ENCODE data around the gene NVL. TPM values are rescaled to one million over a fixed set of nuclear protein-coding genes. Genes with fewer than 3 reads are reported as not detected.
A peak's percentile ranks its signal among the peaks of the same experiment; 100 is the strongest.

NVL gene
- total and polyA plus RNA-seq, 10 donors = 23.3 to 61.9 (median 35.0) TPM

DNA sequence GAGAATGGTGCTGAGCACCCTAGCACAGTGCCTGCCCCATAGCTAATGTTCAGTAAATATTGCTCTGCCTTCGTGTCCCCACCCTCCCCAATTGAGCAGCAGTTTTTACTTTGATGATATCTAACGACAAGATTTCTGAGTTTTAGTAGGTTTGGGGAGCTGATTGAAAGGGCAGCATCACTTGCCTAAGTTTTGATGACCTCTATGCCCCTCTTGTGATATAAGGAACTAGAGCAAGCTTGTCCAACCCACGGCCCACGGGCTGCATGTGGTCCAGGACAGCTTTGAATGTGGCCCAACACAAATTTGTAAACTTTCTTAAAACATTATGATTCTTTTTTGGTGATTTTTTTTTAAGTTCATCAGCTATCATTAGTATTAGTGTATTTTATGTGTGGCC, 28.3 kb upstream of the NVL start:
- peak; percentile 80 for DNase-seq
- Histone ChIP-seq H3K4me1 (peaks cover 10 to 57% (median 29%) of the 10 kb centered on the region in 6 donors), H3K27ac (peak overlapping the region in 7 of 8 donors; percentile 88 to 96 (median 93)), H3K9me3 (no peaks in the 10 kb centered on the region), H3K36me3 (peaks cover 0 to 31% (median 0%) of the 10 kb centered on the region in 6 donors), H3K27me3 (replicated peaks in 1 of 7) (no peaks in the 10 kb centered on the region), H3K4me3 (peak overlapping the region in 5 of 8 donors; percentile 84 to 98 (median 90))
- intact Hi-C loops (cut with DNase I; ENCODE audit: low total_unique reads) = no loop called here
- TF ChIP-seq POLR2A (IDR thresholded peaks at IDR 0.05) = no peak
- TF ChIP-seq, protein P1, sequence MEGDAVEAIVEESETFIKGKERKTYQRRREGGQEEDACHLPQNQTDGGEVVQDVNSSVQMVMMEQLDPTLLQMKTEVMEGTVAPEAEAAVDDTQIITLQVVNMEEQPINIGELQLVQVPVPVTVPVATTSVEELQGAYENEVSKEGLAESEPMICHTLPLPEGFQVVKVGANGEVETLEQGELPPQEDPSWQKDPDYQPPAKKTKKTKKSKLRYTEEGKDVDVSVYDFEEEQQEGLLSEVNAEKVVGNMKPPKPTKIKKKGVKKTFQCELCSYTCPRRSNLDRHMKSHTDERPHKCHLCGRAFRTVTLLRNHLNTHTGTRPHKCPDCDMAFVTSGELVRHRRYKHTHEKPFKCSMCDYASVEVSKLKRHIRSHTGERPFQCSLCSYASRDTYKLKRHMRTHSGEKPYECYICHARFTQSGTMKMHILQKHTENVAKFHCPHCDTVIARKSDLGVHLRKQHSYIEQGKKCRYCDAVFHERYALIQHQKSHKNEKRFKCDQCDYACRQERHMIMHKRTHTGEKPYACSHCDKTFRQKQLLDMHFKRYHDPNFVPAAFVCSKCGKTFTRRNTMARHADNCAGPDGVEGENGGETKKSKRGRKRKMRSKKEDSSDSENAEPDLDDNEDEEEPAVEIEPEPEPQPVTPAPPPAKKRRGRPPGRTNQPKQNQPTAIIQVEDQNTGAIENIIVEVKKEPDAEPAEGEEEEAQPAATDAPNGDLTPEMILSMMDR (IDR thresholded peaks at IDR 0.05 in 8 of 11, conservative IDR thresholded peaks at IDR 0.05 in 3 of 11) = no peak
- TF ChIP-seq POLR2AphosphoS5 (IDR thresholded peaks at IDR 0.05) = no peak
- WGBS, 5 donors = 48 to 72% (median 59%) methylated on average over 4 of the region's 4 CpGs

DNA sequence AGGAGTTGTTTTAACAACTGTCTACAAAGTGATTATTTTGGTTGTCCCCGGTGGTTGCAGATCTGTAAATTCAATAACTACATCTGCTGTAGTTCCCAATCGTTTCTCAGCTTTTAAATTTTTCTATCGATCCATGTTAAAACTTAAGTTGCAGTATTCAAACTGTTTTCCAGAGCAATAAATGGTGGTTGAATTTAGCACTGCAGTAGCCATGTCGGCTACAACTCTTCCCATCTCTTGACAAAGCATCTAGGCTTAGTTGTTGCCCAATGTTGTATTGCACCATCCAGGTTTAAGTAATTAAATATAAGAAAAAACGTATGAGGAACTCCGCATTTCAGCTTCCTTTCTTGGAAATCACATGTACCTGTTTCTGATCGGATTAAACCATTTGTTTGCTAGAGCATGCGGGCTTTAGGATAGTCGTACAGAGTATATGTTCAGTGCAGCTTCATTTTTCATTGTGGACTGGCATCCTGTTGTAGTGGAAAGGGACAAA, 27.7 kb upstream of the NVL start:
- intact Hi-C loops (cut with DNase I; ENCODE audit: low total_unique reads) = no loop called here
- TF ChIP-seq, protein P1 (IDR thresholded peaks at IDR 0.05 in 8 of 11, conservative IDR thresholded peaks at IDR 0.05 in 3 of 11) = peak in 2 of 11 experiments; percentile 20 to 56
- no peak for TF ChIP-seq POLR2A (IDR thresholded peaks at IDR 0.05)
- no peak for TF ChIP-seq POLR2AphosphoS5 (IDR thresholded peaks at IDR 0.05)
- WGBS, 5 donors = 15 to 35% (median 29%) methylated on average over 9 of the region's 9 CpGs
- Histone ChIP-seq H3K4me1 (peaks cover 10 to 54% (median 29%) of the 10 kb centered on the region in 6 donors), H3K27ac (peak overlapping the region; percentile 70 to 96 (median 92)), H3K27me3 (replicated peaks in 1 of 7) (no peaks in the 10 kb centered on the region), H3K36me3 (peaks cover 0 to 25% (median 0%) of the 10 kb centered on the region in 6 donors), H3K9me3 (no peaks in the 10 kb centered on the region), H3K4me3 (peak overlapping the region; percentile 84 to 98 (median 92))
- DNase-seq = no peak

DNA sequence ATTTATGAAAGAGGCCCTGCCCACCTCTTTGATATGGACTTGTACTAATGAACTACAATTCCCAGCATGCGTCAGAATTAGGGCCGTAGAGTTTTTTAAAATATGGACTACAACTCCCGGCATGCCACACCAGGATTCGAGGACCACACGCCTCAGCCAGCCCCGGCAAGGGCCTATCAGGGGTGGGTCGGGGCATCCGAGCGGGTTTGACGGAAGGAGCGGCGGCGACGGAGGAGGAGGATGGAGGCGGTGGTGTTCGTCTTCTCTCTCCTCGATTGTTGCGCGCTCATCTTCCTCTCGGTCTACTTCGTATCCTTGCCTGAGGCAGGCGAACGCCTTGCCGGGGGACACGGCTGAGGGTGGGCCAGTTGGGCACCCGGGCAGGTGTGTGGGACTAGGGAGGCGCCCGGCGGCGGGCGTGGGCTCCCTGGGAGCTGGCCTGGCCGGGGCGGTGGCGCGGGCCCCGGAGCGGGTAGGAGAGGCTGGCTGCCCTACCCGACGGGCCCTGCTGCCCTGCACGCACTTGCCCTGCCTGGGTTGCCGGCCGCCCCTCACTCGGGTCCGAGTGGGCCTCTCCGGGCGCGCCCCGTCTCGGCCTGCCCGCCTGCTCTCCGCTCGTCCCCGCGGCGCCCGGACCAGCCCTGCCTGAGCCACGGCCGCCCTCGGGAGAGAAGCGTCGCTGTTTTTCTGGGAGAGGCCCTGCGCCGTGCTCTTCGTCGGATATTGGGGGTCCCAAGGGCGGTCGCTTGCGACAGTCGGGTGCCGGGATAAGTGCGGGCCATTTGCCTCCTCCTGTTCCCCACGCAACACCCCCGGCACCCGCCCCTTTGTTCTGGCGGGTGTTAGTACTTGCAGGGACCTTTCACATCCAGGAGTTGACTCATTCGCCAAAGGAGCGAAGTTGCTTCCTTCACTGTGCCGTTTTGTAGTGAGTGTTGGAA, 27.0 kb upstream of the NVL start, which contains the start of gene CNIH4:
Gene CNIH4 (plus strand): TSS at position 195 of the 941 bp plus-strand sequence. CDS start 46 bp downstream, at position 241.
- intact Hi-C loops (cut with DNase I; ENCODE audit: low total_unique reads) = no loop called here
- no peaks in the 10 kb centered on the region for H3K9me3 ChIP-seq
- peak within 1 kb of the TSS; percentile 70 to 96 (median 92) for H3K27ac ChIP-seq
- peaks cover 0 to 18% (median 0%) of the 10 kb centered on the region in 6 donors for H3K36me3 ChIP-seq
- peak; percentile 98 to 99 (median 98) for TF ChIP-seq POLR2AphosphoS5 (IDR thresholded peaks at IDR 0.05)
- peak; percentile 51 to 82 (median 75) for TF ChIP-seq POLR2A (IDR thresholded peaks at IDR 0.05)
- TF ChIP-seq, protein P1 (IDR thresholded peaks at IDR 0.05 in 8 of 11, conservative IDR thresholded peaks at IDR 0.05 in 3 of 11) = no peak
- H3K4me1 ChIP-seq = peaks cover 10 to 54% (median 29%) of the 10 kb centered on the region in 6 donors
- DNase-seq = peak; percentile 98
- 0 to 2% (median 0%) methylated on average over 35 to 78 of the region's 78 CpGs for WGBS, 5 donors
- peak within 1 kb of the TSS; percentile 84 to 98 (median 92) for H3K4me3 ChIP-seq
- H3K27me3 ChIP-seq (replicated peaks in 1 of 7) = no peaks in the 10 kb centered on the region
